ENCODE measurements around the gene ZNF277.
"Not testable (repeated sequence)": the region's sequence is repeated elsewhere in the genome, so short reads cannot be mapped to it uniquely, and the experiment has no call there.

Gene ZNF277

DNA sequence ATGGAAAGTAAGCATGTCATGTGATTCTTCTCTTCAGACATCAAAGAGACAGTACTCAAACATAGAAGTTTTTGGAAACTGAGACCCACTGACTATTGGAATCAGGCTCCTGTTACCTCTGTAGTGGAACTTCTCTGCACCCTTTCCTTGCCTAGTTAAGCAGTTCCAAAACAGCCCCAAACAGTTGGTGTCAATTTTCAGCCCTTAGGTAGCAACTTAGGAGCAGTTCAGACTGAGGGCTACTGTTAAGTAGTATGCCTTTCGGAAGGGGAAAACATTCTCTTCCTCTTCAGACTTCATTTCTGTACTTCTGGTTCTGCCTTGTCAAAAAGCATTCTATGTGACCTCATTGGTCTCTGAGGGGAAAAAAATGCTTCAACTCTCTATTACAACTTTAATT is 85.7 kb downstream of the ZNF277 start:
- DNase-seq (ENCODE audit: low read depth), result no peak

DNA sequence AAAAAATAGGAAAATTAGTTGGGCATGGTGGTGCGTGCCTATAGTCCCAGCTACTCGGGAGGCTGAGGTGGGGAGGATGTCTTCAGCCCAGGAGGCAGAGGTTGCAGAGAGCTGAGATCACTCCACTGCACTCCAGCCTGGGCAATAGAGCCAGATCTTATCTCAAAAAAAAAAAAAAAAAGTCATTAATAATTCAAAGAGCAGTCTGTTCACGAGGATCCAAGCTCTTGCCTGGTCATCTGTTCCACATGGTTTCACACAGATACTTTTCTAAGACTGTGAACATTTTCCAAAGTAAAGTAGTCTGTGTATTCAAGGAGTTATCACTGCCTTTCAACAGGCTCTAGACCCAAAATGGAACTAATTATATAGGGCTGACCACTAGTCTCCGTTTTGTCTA is 86.9 kb downstream of the ZNF277 start:
- DNase-seq (ENCODE audit: low read depth), result no peak

GRCh38 chr7:112296432-112296831 is 89.9 kb downstream of the ZNF277 start:
- no peak for DNase-seq (ENCODE audit: low read depth)

- DNase-seq (ENCODE audit: low read depth), result no peak
These were observed 91.2 kb downstream of the ZNF277 start for GRCh38 chr7:112297681-112298080.

GRCh38 chr7:112298543-112299100 is 92.1 kb downstream of the ZNF277 start:
- no peak for DNase-seq (ENCODE audit: low read depth)

GRCh38 chr7:112300072-112300471 is 93.6 kb downstream of the ZNF277 start:
- DNase-seq (ENCODE audit: low read depth), result no peak

- no peak for DNase-seq (ENCODE audit: low read depth)
These were observed 94.4 kb downstream of the ZNF277 start for GRCh38 chr7:112300831-112301407.

DNA sequence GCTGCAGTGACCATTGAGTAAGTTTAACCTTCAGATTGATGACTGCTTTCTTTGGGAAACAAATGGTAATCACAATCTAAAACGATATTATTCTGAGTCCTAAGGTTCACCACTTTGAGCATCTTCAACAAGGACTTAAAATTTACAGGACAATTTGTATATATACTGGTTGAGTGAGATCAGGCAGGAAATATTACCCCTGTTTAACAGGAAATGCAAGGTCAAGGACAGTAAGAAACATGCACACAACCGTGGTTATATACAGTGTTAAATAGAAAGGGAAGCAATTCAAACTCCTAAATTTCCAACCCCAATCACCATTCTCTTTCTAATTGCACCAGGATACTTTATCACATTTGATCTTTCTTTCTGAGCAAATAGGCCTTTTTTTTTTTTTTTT is 96.1 kb downstream of the ZNF277 start:
- DNase-seq (ENCODE audit: low read depth), result no peak

GRCh38 chr7:112306903-112307302 is 100.4 kb downstream of the ZNF277 start:
- DNase-seq (ENCODE audit: low read depth), result no peak

- no peak for DNase-seq (ENCODE audit: low read depth)
These were observed 101.0 kb downstream of the ZNF277 start for GRCh38 chr7:112307506-112307905.

GRCh38 chr7:112308974-112309373 is 102.5 kb downstream of the ZNF277 start:
- DNase-seq (ENCODE audit: low read depth), result no peak

DNA sequence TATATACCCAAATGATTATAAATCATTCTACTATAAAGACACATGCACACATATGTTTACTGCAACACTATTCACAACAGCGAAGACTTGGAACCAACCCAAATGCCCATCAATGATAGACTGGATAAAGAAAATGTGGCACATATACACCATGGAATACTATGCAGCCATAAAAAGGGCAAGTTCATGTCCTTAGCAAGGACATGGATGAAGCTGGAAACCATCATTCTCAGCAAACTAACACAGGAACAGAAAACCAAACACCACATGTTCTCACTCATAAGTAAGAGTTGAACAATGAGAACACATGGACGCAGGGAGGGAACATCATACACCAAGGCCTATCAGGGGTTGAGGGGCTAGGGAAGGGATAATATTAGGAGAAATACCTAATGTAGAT is 110.3 kb downstream of the ZNF277 start:
- not testable (repeated sequence) for DNase-seq (ENCODE audit: low read depth)

DNA sequence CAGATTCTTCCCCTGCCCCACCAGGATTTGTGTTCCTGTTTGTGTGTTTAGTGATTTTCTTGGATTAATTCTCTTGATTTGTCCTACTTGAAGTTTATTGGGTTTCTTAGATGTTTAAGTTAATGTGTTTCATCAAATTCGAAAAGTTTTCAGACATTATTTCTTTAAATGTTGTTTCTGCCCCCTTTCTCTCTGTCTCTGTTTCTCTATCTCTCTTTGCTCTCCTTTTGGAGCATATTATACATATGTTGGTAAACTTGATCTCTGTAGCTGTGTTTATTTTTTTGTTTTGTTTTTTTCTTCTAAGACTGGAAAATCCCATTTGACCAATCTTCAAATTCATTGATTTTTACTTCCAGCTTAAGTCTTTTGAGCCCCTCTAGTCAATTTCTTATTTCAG is 115.6 kb downstream of the ZNF277 start:
- DNase-seq (ENCODE audit: low read depth), result no peak

DNA sequence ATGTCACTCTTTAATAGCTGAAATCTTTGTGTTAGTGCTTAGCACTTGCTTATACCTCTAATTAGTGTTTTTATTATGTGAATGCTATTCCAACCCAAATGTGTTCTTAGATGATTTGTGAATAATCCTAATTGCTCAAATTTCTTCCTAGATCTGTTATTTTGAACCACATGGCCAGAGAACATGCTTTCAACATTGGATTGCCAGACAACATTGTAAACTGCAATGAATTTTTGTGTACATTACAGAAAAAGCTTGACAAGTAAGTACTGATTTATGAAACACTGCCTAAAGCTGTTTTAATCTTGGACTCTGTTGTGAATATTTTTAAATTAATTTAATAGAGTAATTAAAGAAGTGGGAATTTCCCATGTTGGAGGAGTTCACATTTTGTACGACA is 121.1 kb downstream of the ZNF277 start:
- DNase-seq (ENCODE audit: low read depth), result no peak

DNA sequence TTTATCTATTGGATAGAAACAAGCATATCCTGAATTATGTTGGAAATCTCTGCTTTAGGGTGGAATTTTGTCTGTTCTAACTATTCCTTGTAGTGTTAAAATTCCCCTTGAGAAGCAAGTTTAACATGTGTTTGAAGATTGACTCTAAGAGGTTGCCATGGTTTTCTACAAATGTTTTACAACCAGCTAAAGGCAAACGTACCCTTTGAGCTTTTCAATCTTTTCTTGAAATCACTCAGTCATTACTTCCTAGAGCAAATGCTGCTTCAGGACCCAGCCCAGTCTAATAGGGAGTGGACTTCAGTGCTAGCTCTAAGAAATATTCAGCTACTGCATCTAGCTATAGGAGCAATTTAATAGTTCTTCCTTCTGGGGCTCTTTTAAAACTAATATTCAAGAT is 125.0 kb downstream of the ZNF277 start:
- no peak for DNase-seq (ENCODE audit: low read depth)

DNA sequence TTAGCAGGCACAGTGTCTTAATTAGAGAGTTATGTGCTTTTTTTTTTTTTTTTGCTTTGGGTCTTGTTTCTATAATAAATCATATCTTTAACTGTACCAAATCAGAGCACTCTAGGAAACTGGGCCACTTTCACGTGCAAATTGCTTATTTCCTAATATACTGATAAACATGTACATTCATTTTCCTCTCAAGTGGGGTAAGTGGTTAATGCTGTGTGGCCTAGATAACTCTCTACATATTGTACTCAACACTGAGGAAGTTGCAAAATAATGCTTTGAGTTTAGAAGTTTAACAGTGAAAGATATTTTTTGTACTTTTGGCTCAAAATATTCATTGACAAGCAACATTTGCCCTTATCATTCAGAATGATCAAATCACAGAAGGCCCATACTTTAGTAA is 127.9 kb downstream of the ZNF277 start:
- DNase-seq (ENCODE audit: low read depth), result no peak

GRCh38 chr7:112336261-112336660 is 129.8 kb downstream of the ZNF277 start:
- no peak for DNase-seq (ENCODE audit: low read depth)

DNA sequence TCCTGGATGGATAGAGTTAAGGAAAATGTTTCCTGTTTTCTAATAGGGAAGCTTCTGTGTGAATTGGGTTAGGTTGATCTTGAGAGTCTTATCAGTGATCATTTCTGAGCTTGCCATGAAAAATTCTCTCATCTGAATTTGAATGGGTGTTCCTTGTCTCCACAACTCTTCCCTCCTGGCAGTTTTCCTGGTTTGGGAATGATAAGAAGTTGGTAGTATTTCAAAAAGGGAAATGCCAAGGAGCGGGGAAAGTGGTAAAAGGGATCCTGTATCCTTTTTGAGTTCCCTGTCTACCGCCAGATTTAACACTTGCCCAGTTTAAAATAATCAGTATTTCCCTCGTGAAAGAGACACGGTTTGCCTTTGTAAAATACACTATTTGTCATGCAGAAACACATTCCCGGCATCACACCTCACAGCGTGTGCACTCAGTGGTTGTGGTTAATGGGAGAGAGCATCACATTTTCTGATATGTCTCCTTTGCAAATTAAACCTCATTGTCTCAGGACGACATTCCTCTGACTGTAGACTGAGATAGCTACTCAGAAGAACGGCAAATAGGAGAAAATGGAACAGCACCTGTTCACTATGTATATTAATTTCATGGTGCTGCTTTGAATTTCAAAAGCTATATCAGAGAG is 130.6 kb downstream of the ZNF277 start:
- no peak for DNase-seq (ENCODE audit: low read depth)

DNA sequence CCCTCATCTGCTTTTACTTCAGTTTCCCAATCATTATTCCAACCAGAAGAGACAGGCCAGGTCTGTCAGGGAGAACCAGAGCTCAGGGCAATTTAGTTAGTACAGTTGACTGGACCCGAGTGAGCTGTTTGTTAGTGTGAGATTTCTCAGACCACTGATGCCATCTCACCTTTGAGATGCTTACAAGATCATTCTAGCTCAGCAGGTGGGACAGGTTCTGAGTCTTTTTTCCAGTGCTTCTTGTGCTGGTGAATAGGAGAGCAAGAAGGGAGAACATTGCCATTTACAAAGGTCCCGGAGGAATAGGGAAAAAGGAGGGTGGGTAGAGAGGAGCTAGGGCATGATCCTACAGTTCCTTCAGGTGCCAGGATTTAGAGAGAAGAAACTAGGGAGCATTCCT is 131.4 kb downstream of the ZNF277 start:
- DNase-seq (ENCODE audit: low read depth), result no peak

DNA sequence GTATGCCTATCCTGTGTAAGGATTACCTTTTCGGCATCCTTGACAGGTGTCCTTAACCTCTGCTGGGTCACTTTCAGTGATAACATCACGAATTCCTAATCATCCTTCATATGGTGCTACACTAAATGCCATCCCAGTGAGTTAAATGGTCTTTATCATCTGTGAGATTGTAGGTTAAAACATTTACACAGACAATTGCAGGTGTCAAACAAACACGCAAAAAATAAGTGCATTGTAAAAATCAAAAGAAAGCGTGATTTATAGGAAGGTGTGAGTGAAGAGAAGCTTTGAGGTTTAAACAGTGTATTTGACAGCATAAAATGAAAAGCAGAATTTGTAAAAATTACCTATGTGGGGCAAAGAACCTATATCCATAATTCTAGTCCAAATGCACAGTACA is 132.3 kb downstream of the ZNF277 start:
- no peak for DNase-seq (ENCODE audit: low read depth)

- DNase-seq (ENCODE audit: low read depth), result no peak
These were observed 135.0 kb downstream of the ZNF277 start for GRCh38 chr7:112341464-112341863.

GRCh38 chr7:112346381-112347060 is 140.0 kb downstream of the ZNF277 start:
- DNase-seq (ENCODE audit: low read depth), result no peak

GRCh38 chr7:112347088-112347487 is 140.6 kb downstream of the ZNF277 start:
- DNase-seq (ENCODE audit: low read depth), result no peak

Data from stimulated activated CD4-positive, alpha-beta T cell treated with anti-CD3 and anti-CD28 coated beads, Interleukin-2, amount 100 ng/mL, for 4 hours (primary cell).